CD4-positive, CD25-positive, alpha-beta regulatory T cell (primary cell): ENCODE measurements around the gene ETV6. TPM values are rescaled to one million over a fixed set of nuclear protein-coding genes. Genes with fewer than 3 reads are reported as not detected.

Experiments
- ATAC-seq, 2 donors: fragments of 150-1000 bp; cut with Tn5 transposase; one replicate each; pipeline ENCODE4 v1.10.0; 2021; ENCODE audit warnings: low read depth in 2 of 2, moderate number of reproducible peaks in 2 of 2, moderate library complexity in 1 of 2
- DNase-seq, 3 donors: peaks; one replicate each; pipeline versions ENCODE4 v3.0.0 to v3.0.0-alpha.2; 2012 to 2022; ENCODE audit warnings: mixed read lengths in 1 of 3
- H3K27ac ChIP-seq: one replicate; pipeline ENCODE4 v1.7.0; 2013; ENCODE audit warnings: mild to moderate bottlenecking, low read length; ENCODE audit not compliant: insufficient read depth, poor library complexity, severe bottlenecking
- H3K27me3 ChIP-seq: one replicate; pipeline ENCODE4 v1.7.0; 2013; ENCODE audit warnings: low read length; ENCODE audit not compliant: control insufficient read depth, insufficient read depth
- H3K36me3 ChIP-seq: one replicate; pipeline ENCODE4 v1.7.0; 2013; ENCODE audit warnings: mild to moderate bottlenecking, low read length, moderate library complexity; ENCODE audit not compliant: control insufficient read depth, insufficient read depth
- H3K4me1 ChIP-seq: 2 replicates; pipeline ENCODE4 v1.7.0; 2013; ENCODE audit warnings: mild to moderate bottlenecking, low read length; ENCODE audit not compliant: insufficient read depth, control insufficient read depth, poor library complexity, severe bottlenecking
- H3K4me3 ChIP-seq: one replicate; pipeline ENCODE4 v1.7.0; 2013; ENCODE audit warnings: low read depth, mild to moderate bottlenecking, low read length, moderate library complexity
- H3K9me3 ChIP-seq, 2 experiments: 1 replicate in 1 of 2; 2 replicates in 1 of 2; pipeline ENCODE4 v1.7.0; 2013; ENCODE audit warnings: low read length in 2 of 2, mild to moderate bottlenecking in 1 of 2, moderate library complexity in 1 of 2; ENCODE audit not compliant: control insufficient read depth in 2 of 2
- H3K27ac Mint-ChIP-seq, 3 donors: one replicate each; pipeline ENCODE4 v1.8.0; 2020 to 2022; ENCODE audit warnings: mild to moderate bottlenecking in 3 of 3, mixed read lengths in 3 of 3, moderate library complexity in 2 of 3
- H3K27me3 Mint-ChIP-seq: one replicate; pipeline ENCODE4 v1.8.0; 2022; ENCODE audit warnings: mild to moderate bottlenecking, mixed read lengths
- H3K36me3 Mint-ChIP-seq: one replicate; pipeline ENCODE4 v1.8.0; 2020; ENCODE audit warnings: mixed read lengths
- H3K4me1 Mint-ChIP-seq, 4 donors: one replicate each; pipeline ENCODE4 v1.8.0; 2020 to 2022; ENCODE audit warnings: mixed read lengths in 4 of 4, mild to moderate bottlenecking in 1 of 4
- H3K4me3 Mint-ChIP-seq, 4 donors: one replicate each; pipeline ENCODE4 v1.8.0; 2020 to 2022; ENCODE audit warnings: mild to moderate bottlenecking in 4 of 4, mixed read lengths in 4 of 4, moderate library complexity in 3 of 4
- H3K9me3 Mint-ChIP-seq, 7 donors: one replicate each; pipeline ENCODE4 v1.8.0; 2020 to 2022; ENCODE audit warnings: mixed read lengths in 7 of 7, mild to moderate bottlenecking in 3 of 7, moderate library complexity in 2 of 7
- polyA plus RNA-seq, 4 donors: library from polyadenylated mRNA; unstranded; fragments of 300-500 nt; fragmentation: Illumina TruSeq; gene quantifications; one replicate each; pipeline ENCODE4 v1.2.3, GENCODE V29; 2021
- total RNA-seq: library from RNA; stranded (reverse); gene quantifications from one replicate; pipeline ENCODE4 v1.2.3, GENCODE V29; 2022

ETV6 gene
- total and polyA plus RNA-seq, 5 donors from 2014 or later = 2.5 to 62.5 (median 4.1) TPM

- H3K27ac Mint-ChIP-seq = no peak overlapping the region
Observed at GRCh38 chr12:11894890-11895289, 245.4 kb downstream of the ETV6 start.

GRCh38 chr12:11895421-11896078 lies 246.1 kb downstream of the ETV6 start:
- H3K4me1 ChIP-seq = no peaks in the 10 kb centered on the region
- no peak for ATAC-seq
- no peak for DNase-seq
- Mint-ChIP-seq H3K36me3 (peaks cover 11% of the 10 kb centered on the region), H3K9me3 (no peaks in the 10 kb centered on the region), H3K4me3 (no peak overlapping the region), H3K4me1 (peaks cover 0 to 2% (median 0%) of the 10 kb centered on the region in 4 donors), H3K27me3 (peaks cover 4% of the 10 kb centered on the region), H3K27ac (peak overlapping the region in 1 of 3 donors; percentile 71)
- no peak overlapping the region for H3K4me3 ChIP-seq
- H3K9me3 ChIP-seq = no peaks in the 10 kb centered on the region
- peaks cover 19% of the 10 kb centered on the region for H3K36me3 ChIP-seq
- no peak overlapping the region for H3K27ac ChIP-seq
- H3K27me3 ChIP-seq = no peaks in the 10 kb centered on the region

More at GRCh38 chr12:11894890-11895289, 245.4 kb downstream of the ETV6 start:
- no peaks in the 10 kb centered on the region for H3K4me1 ChIP-seq
- Mint-ChIP-seq H3K4me3 (no peak overlapping the region), H3K36me3 (peaks cover 12% of the 10 kb centered on the region), H3K4me1 (peaks cover 0 to 2% (median 0%) of the 10 kb centered on the region in 4 donors), H3K9me3 (no peaks in the 10 kb centered on the region), H3K27me3 (peaks cover 4% of the 10 kb centered on the region)
- no peak overlapping the region for H3K27ac ChIP-seq
- H3K9me3 ChIP-seq = no peaks in the 10 kb centered on the region
- H3K4me3 ChIP-seq = no peak overlapping the region
- H3K27me3 ChIP-seq = no peaks in the 10 kb centered on the region
- ATAC-seq (no peak), DNase-seq (no peak)
- peaks cover 20% of the 10 kb centered on the region for H3K36me3 ChIP-seq

GRCh38 chr12:11896417-11896929 lies 247.0 kb downstream of the ETV6 start:
- Histone ChIP-seq H3K4me3 (no peak overlapping the region), H3K9me3 (no peaks in the 10 kb centered on the region), H3K27ac (no peak overlapping the region), H3K36me3 (peaks cover 12% of the 10 kb centered on the region), H3K27me3 (no peaks in the 10 kb centered on the region), H3K4me1 (no peaks in the 10 kb centered on the region)
- H3K27me3 Mint-ChIP-seq = peaks cover 4% of the 10 kb centered on the region
- ATAC-seq = no peak
- DNase-seq = no peak
- no peak overlapping the region for H3K4me3 Mint-ChIP-seq
- H3K36me3 Mint-ChIP-seq = peaks cover 3% of the 10 kb centered on the region
- peak overlapping the region in 1 of 3 donors; percentile 13 for H3K27ac Mint-ChIP-seq
- no peaks in the 10 kb centered on the region for H3K9me3 Mint-ChIP-seq
- H3K4me1 Mint-ChIP-seq = no peaks in the 10 kb centered on the region

GRCh38 chr12:11897923-11898322 lies 248.4 kb downstream of the ETV6 start:
- no peak overlapping the region for H3K27ac Mint-ChIP-seq
- H3K4me3 Mint-ChIP-seq = no peak overlapping the region
- H3K4me1 Mint-ChIP-seq = peaks cover 0 to 13% (median 6%) of the 10 kb centered on the region in 4 donors
- Histone ChIP-seq H3K4me3 (no peak overlapping the region), H3K36me3 (peaks cover 2% of the 10 kb centered on the region), H3K27ac (no peak overlapping the region), H3K4me1 (no peaks in the 10 kb centered on the region), H3K27me3 (no peaks in the 10 kb centered on the region), H3K9me3 (no peaks in the 10 kb centered on the region)
- no peaks in the 10 kb centered on the region for H3K9me3 Mint-ChIP-seq
- DNase-seq = no peak
- ATAC-seq = no peak
- H3K27me3 Mint-ChIP-seq = peaks cover 4% of the 10 kb centered on the region
- peaks cover 3% of the 10 kb centered on the region for H3K36me3 Mint-ChIP-seq

GRCh38 chr12:11901701-11902524 lies 252.4 kb downstream of the ETV6 start:
- Mint-ChIP-seq H3K27ac (peak overlapping the region; percentile 41 to 83 (median 74)), H3K27me3 (peaks cover 7% of the 10 kb centered on the region), H3K36me3 (no peaks in the 10 kb centered on the region), H3K4me1 (peaks cover 9 to 26% (median 16%) of the 10 kb centered on the region in 4 donors), H3K4me3 (peak overlapping the region in 3 of 4 donors; percentile 2 to 23 (median 15)), H3K9me3 (peaks cover 0 to 5% (median 4%) of the 10 kb centered on the region in 7 donors)
- ATAC-seq = no peak
- DNase-seq = no peak
- Histone ChIP-seq H3K27me3 (no peaks in the 10 kb centered on the region), H3K4me3 (peak overlapping the region; percentile 43), H3K9me3 (no peaks in the 10 kb centered on the region), H3K36me3 (no peaks in the 10 kb centered on the region), H3K4me1 (no peaks in the 10 kb centered on the region), H3K27ac (no peak overlapping the region)

GRCh38 chr12:11902525-11902875 lies 253.0 kb downstream of the ETV6 start:
- Histone ChIP-seq H3K4me1 (no peaks in the 10 kb centered on the region), H3K27ac (no peak overlapping the region), H3K9me3 (peaks cover 0 to 2% of the 10 kb centered on the region in 2 experiments), H3K4me3 (peak overlapping the region; percentile 43), H3K36me3 (no peaks in the 10 kb centered on the region), H3K27me3 (no peaks in the 10 kb centered on the region)
- no peak for ATAC-seq
- peak in 1 of 3 donors; percentile 14 for DNase-seq
- H3K27me3 Mint-ChIP-seq = peaks cover 7% of the 10 kb centered on the region
- no peaks in the 10 kb centered on the region for H3K36me3 Mint-ChIP-seq
- H3K4me1 Mint-ChIP-seq = peaks cover 9 to 26% (median 16%) of the 10 kb centered on the region in 4 donors
- peaks cover 0 to 11% (median 4%) of the 10 kb centered on the region in 7 donors for H3K9me3 Mint-ChIP-seq
- H3K4me3 Mint-ChIP-seq = peak overlapping the region in 3 of 4 donors; percentile 2 to 23 (median 15)
- peak overlapping the region; percentile 41 to 83 (median 46) for H3K27ac Mint-ChIP-seq

- ATAC-seq = no peak
- peaks cover 0 to 15% (median 4%) of the 10 kb centered on the region in 7 donors for H3K9me3 Mint-ChIP-seq
- no peak for DNase-seq
- Histone ChIP-seq H3K27ac (no peak overlapping the region), H3K9me3 (peaks cover 12 to 13% of the 10 kb centered on the region in 2 experiments), H3K27me3 (no peaks in the 10 kb centered on the region), H3K36me3 (no peaks in the 10 kb centered on the region), H3K4me1 (no peaks in the 10 kb centered on the region), H3K4me3 (no peak overlapping the region)
- peaks cover 7% of the 10 kb centered on the region for H3K27me3 Mint-ChIP-seq
- no peak overlapping the region for H3K4me3 Mint-ChIP-seq
- H3K4me1 Mint-ChIP-seq = peaks cover 9 to 26% (median 16%) of the 10 kb centered on the region in 4 donors
- no peak overlapping the region for H3K27ac Mint-ChIP-seq
- peaks cover 4% of the 10 kb centered on the region for H3K36me3 Mint-ChIP-seq
Observed at GRCh38 chr12:11904124-11904523, 254.7 kb downstream of the ETV6 start.
